HUDEP-2 (cell line): ENCODE measurements around the gene CCIN.

ENCODE experiments used
- DNase-seq, 76 experiments: peaks; one replicate each; lab custom pipeline; 2025; ENCODE audit not compliant: unreplicated experiment in 76 of 76; lab: John Stamatoyannopoulos, UW

Gene CCIN

GRCh38 chr9:36188212-36188611 is 19.0 kb downstream of the CCIN start:
- DNase-seq, result no peak

- DNase-seq, result peak in 1 of 76 experiments; percentile 8
Observed at GRCh38 chr9:36189976-36190375, 20.8 kb downstream of the CCIN start.

GRCh38 chr9:36190388-36191289 is 21.5 kb downstream of the CCIN start, which contains the start of gene CLTA:
Gene CLTA (plus strand): TSS chr9:36190921. CDS start chr9:36191057, 136 bp downstream.
- DNase-seq, result peak; percentile 69 to 98 (median 94)

- DNase-seq, result peak in 12 of 76 experiments; percentile 6 to 58 (median 12)
Observed at GRCh38 chr9:36191290-36191645, 22.1 kb downstream of the CCIN start.

GRCh38 chr9:36191686-36192085 is 22.5 kb downstream of the CCIN start:
- DNase-seq, result no peak

GRCh38 chr9:36192196-36192595 is 23.0 kb downstream of the CCIN start:
- DNase-seq, result peak in 1 of 76 experiments; percentile 3

- DNase-seq, result no peak
Observed at GRCh38 chr9:36193023-36193422, 23.8 kb downstream of the CCIN start.

GRCh38 chr9:36194326-36195000 is 25.3 kb downstream of the CCIN start:
- DNase-seq, result no peak

GRCh38 chr9:36204906-36205547 is 35.8 kb downstream of the CCIN start:
- DNase-seq, result no peak

GRCh38 chr9:36207016-36207415 is 37.8 kb downstream of the CCIN start:
- DNase-seq, result no peak

GRCh38 chr9:36207546-36208012 is 38.4 kb downstream of the CCIN start:
- peak in 4 of 76 experiments; percentile 7 to 40 (median 12) for DNase-seq

- DNase-seq, result no peak
Observed at GRCh38 chr9:36208521-36209253, 39.5 kb downstream of the CCIN start.

- DNase-seq, result no peak
Observed at GRCh38 chr9:36210722-36211121, 41.5 kb downstream of the CCIN start.

- DNase-seq, result no peak
Observed at GRCh38 chr9:36211510-36211909, 42.3 kb downstream of the CCIN start.

- no peak for DNase-seq
Observed at GRCh38 chr9:36213387-36213786, 44.2 kb downstream of the CCIN start.

GRCh38 chr9:36213989-36214388 is 44.8 kb downstream of the CCIN start:
- no peak for DNase-seq

GRCh38 chr9:36214571-36214970 is 45.4 kb downstream of the CCIN start:
- no peak for DNase-seq

GRCh38 chr9:36217256-36217968 is 48.2 kb downstream of the CCIN start:
- DNase-seq, result no peak

- no peak for DNase-seq
Observed at GRCh38 chr9:36218011-36218410, 48.8 kb downstream of the CCIN start.

GRCh38 chr9:36218411-36218901 is 49.3 kb downstream of the CCIN start:
- DNase-seq, result peak in 3 of 76 experiments; percentile 4 to 31 (median 19)
